ENCODE data around the gene FSTL4. TPM values are rescaled to one million over a fixed set of nuclear protein-coding genes. Genes with fewer than 3 reads are reported as not detected.
A peak's percentile ranks its signal among the peaks of the same experiment; 100 is the strongest.

Gene FSTL4
- total RNA-seq, 1 experiment from 2014 or later = 2.7 TPM

DNA sequence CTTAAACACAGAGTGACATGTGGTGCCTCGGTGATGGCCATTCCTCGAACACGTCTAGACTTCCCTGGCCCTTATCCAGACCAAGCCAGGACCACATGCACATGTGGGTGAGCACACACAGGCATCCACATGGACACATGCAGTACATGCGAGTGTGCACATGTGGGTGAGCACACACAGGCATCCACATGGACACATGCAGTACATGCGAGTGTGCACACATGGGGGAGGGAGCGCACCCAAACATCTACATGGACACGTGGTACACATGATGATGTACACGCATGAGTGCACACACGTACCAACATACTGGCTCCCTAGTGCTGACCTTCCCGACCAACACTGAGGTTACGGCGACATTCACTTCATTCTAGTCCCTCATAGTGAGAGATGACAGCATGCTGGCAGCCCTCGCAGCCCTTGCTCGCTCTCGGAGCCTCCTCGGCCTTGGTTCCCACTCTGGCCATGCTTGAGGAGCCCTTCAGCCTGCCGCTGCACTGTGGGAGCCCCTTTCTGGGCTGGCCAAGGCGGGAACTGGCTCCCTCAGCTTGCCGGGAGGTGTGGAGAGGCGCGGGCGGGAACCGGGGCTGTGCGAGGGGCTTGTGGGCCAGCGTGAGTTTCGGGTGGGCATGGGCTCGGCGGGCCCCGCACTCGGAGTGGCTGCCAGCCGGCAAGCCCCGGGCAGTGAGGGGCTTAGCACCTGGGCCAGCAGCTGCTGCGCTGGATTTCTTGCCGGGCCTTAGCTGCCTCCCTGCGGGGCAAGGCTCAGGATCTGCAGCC lies 373.7 kb downstream of the FSTL4 start:
- H3K27me3 Mint-ChIP-seq (ENCODE audit: insufficient read depth, unreplicated experiment) = peaks cover 5% of the 10 kb centered on the region
- POLR2A ChIA-PET = no interaction called here
- DNase-seq = no peak

DNA sequence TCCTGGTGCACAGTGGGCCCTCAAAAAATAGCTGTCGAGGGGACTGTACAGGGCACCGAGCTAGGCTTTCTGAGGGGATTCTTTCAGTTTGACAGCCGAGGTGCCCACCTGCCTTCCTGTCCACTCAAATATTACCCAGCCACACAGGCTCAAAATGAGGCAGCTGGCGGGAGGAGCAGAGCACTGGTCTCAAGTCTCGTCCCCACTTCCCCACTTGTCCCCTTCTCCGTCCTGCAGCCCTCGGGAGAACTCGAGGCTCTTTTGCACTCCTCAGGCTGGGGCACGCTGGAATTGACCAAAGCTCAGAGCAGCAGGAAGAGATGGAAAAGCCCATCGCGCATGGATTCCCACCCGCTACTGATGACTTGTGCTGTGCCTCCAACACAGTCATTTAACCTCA lies 375.4 kb downstream of the FSTL4 start:
- Mint-ChIP-seq H3K9me3 (ENCODE audit: unreplicated experiment) (no peaks in the 10 kb centered on the region), H3K27ac (ENCODE audit: unreplicated experiment) (no peak overlapping the region), H3K27me3 (ENCODE audit: insufficient read depth, unreplicated experiment) (peaks cover 5% of the 10 kb centered on the region), H3K4me1 (ENCODE audit: low read depth, unreplicated experiment) (peaks cover 15% of the 10 kb centered on the region), H3K4me3 (ENCODE audit: unreplicated experiment) (no peak overlapping the region), H3K36me3 (ENCODE audit: insufficient read depth, unreplicated experiment) (peaks cover 6% of the 10 kb centered on the region)
- intact Hi-C loops (cut with micrococcal nuclease; ENCODE audit: unreplicated experiment) = no loop called here
- Histone ChIP-seq H3K4me3 (ENCODE audit: low read depth, low read length) (no peak overlapping the region), H3K4me1 (peaks cover 13% of the 10 kb centered on the region), H3K9me3 (no peaks in the 10 kb centered on the region), H3K36me3 (ENCODE audit: control insufficient read depth, insufficient read depth, low read length) (no peaks in the 10 kb centered on the region), H3K27me3 (replicated peaks; ENCODE audit: control insufficient read depth, insufficient read depth, low read length) (no peaks in the 10 kb centered on the region)
- ChIA-PET POLR2A (no interaction called here), CTCF (no interaction called here)
- BruUV-seq (replicated peaks) = no TSS peak
- no peak for DNase-seq
- TF ChIP-seq, protein P1, sequence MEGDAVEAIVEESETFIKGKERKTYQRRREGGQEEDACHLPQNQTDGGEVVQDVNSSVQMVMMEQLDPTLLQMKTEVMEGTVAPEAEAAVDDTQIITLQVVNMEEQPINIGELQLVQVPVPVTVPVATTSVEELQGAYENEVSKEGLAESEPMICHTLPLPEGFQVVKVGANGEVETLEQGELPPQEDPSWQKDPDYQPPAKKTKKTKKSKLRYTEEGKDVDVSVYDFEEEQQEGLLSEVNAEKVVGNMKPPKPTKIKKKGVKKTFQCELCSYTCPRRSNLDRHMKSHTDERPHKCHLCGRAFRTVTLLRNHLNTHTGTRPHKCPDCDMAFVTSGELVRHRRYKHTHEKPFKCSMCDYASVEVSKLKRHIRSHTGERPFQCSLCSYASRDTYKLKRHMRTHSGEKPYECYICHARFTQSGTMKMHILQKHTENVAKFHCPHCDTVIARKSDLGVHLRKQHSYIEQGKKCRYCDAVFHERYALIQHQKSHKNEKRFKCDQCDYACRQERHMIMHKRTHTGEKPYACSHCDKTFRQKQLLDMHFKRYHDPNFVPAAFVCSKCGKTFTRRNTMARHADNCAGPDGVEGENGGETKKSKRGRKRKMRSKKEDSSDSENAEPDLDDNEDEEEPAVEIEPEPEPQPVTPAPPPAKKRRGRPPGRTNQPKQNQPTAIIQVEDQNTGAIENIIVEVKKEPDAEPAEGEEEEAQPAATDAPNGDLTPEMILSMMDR (IDR thresholded peaks at IDR 0.05; ENCODE audit: insufficient read depth in 1 of 2, low read depth in 1 of 2, low read length in 1 of 2, severe bottlenecking in 1 of 2, unreplicated experiment in 1 of 2) = no peak

More for the DNA sequence above, 373.7 kb downstream of the FSTL4 start:
- CTCF ChIA-PET = interaction anchor here (1.2 kb wide), 1 partner anchor 10 kb away, joined by 5 read pairs; no protein-coding TSS in a partner anchor
- H3K27me3 ChIP-seq (replicated peaks; ENCODE audit: control insufficient read depth, insufficient read depth, low read length) = no peaks in the 10 kb centered on the region
- H3K9me3 Mint-ChIP-seq (ENCODE audit: unreplicated experiment) = no peaks in the 10 kb centered on the region
- BruUV-seq (replicated peaks) = no TSS peak
- H3K4me1 Mint-ChIP-seq (ENCODE audit: low read depth, unreplicated experiment) = peaks cover 15% of the 10 kb centered on the region
- H3K27ac Mint-ChIP-seq (ENCODE audit: unreplicated experiment) = no peak overlapping the region
- H3K36me3 ChIP-seq (ENCODE audit: control insufficient read depth, insufficient read depth, low read length) = no peaks in the 10 kb centered on the region
- peaks cover 13% of the 10 kb centered on the region for H3K4me1 ChIP-seq
- no peak overlapping the region for H3K4me3 ChIP-seq (ENCODE audit: low read depth, low read length)
- TF ChIP-seq, protein P1 (IDR thresholded peaks at IDR 0.05; ENCODE audit: insufficient read depth in 1 of 2, low read depth in 1 of 2, low read length in 1 of 2, severe bottlenecking in 1 of 2, unreplicated experiment in 1 of 2) = no peak
- no peak overlapping the region for H3K4me3 Mint-ChIP-seq (ENCODE audit: unreplicated experiment)
- intact Hi-C loops (cut with micrococcal nuclease; ENCODE audit: unreplicated experiment) = no loop called here
- no peaks in the 10 kb centered on the region for H3K9me3 ChIP-seq
- peaks cover 6% of the 10 kb centered on the region for H3K36me3 Mint-ChIP-seq (ENCODE audit: insufficient read depth, unreplicated experiment)

DNA sequence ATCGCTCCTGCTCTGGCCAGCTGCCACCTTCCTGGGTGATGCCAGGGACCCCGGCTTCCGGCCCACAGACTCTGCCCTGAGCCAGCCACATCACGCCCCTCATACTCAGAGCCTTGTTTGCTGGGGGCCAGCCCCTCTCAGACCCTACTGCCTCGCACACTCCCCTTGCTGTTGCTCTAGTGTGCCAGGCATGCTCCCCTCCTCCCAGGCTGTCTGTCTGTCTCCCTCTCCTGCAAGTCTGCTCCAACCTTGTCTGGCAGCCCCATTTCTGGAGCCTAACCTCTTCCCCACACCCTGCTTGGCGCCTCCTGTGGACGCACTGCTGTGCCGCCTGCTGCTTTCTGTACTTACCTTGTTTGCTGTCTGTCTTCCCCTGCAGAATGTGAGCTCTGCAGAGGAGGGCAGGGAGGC lies 375.8 kb downstream of the FSTL4 start:
- POLR2A ChIA-PET = no interaction called here
- Mint-ChIP-seq H3K4me1 (ENCODE audit: low read depth, unreplicated experiment) (peaks cover 15% of the 10 kb centered on the region), H3K9me3 (ENCODE audit: unreplicated experiment) (no peaks in the 10 kb centered on the region), H3K4me3 (ENCODE audit: unreplicated experiment) (no peak overlapping the region), H3K27me3 (ENCODE audit: insufficient read depth, unreplicated experiment) (peaks cover 5% of the 10 kb centered on the region), H3K36me3 (ENCODE audit: insufficient read depth, unreplicated experiment) (peaks cover 6% of the 10 kb centered on the region), H3K27ac (ENCODE audit: unreplicated experiment) (peak overlapping the region; percentile 58)
- Histone ChIP-seq H3K36me3 (ENCODE audit: control insufficient read depth, insufficient read depth, low read length) (no peaks in the 10 kb centered on the region), H3K9me3 (no peaks in the 10 kb centered on the region), H3K4me3 (ENCODE audit: low read depth, low read length) (no peak overlapping the region), H3K4me1 (peaks cover 13% of the 10 kb centered on the region), H3K27me3 (replicated peaks; ENCODE audit: control insufficient read depth, insufficient read depth, low read length) (no peaks in the 10 kb centered on the region)
- CTCF ChIA-PET = no interaction called here
- intact Hi-C loops (cut with micrococcal nuclease; ENCODE audit: unreplicated experiment) = no loop called here
- DNase-seq = no peak
- BruUV-seq (replicated peaks) = no TSS peak
- TF ChIP-seq, protein P1 (IDR thresholded peaks at IDR 0.05; ENCODE audit: insufficient read depth in 1 of 2, low read depth in 1 of 2, low read length in 1 of 2, severe bottlenecking in 1 of 2, unreplicated experiment in 1 of 2) = no peak
